GM23338 (cell line): ENCODE measurements around the gene PLEKHG5.

Experiments
- CTCF ChIP-seq, 2 experiments: fragments of 200-600 bp in 1 of 2; sonication (generic) in 1 of 2; conservative IDR thresholded peaks; 2 replicates each; pipeline versions ENCODE4 v1.5.1 to v1.6.1; 2016 to 2017; ENCODE audit warnings: antibody characterized with exemption in 2 of 2, low read depth in 2 of 2, mild to moderate bottlenecking in 2 of 2, moderate library complexity in 1 of 2
- ETS1 ChIP-seq: IDR thresholded peaks from 2 replicates; pipeline ENCODE4 v1.6.1; 2016; ENCODE audit warnings: antibody characterized with exemption
- EZH2 ChIP-seq: fragments of 200-600 bp; sonication (generic); IDR thresholded peaks from one replicate; pipeline ENCODE4 v1.8.0; 2017; ENCODE audit warnings: antibody characterized with exemption, mild to moderate bottlenecking, low read depth; ENCODE audit not compliant: unreplicated experiment
- EZH2phosphoT487 ChIP-seq: fragments of 200-600 bp; sonication (generic); IDR thresholded peaks from one replicate; pipeline ENCODE4 v1.8.1; 2018; ENCODE audit warnings: antibody characterized with exemption; ENCODE audit not compliant: unreplicated experiment
- JUNB ChIP-seq: IDR thresholded peaks from one replicate; pipeline ENCODE4 v1.6.1; 2016; ENCODE audit warnings: antibody characterized with exemption; ENCODE audit not compliant: unreplicated experiment
- POLR2AphosphoS5 ChIP-seq: IDR thresholded peaks from 2 replicates; pipeline ENCODE4 v1.6.1; 2016; ENCODE audit warnings: antibody characterized with exemption, low read depth
- REST ChIP-seq: IDR thresholded peaks from one replicate; pipeline ENCODE4 v1.6.1; 2018; ENCODE audit warnings: antibody characterized with exemption; ENCODE audit not compliant: unreplicated experiment
- STAT1 ChIP-seq: IDR thresholded peaks from one replicate; pipeline ENCODE4 v1.6.1; 2016; ENCODE audit warnings: antibody characterized with exemption; ENCODE audit not compliant: unreplicated experiment
- ZNF114 ChIP-seq: fragments of 250-450 bp; sonication (Bioruptor Pico); IDR thresholded peaks from 2 replicates; pipeline ENCODE4 v1.5.0; 2020; ENCODE audit warnings: mild to moderate bottlenecking, moderate library complexity

GRCh38 chr1:6491966-6492365, 499 bp upstream of the PLEKHG5 start:
- TF ChIP-seq CTCF (conservative IDR thresholded peaks at IDR 0.05; ENCODE audit: low read depth in 2 of 2) (no peak), EZH2 (no peak), EZH2phosphoT487 (no peak), REST (no peak), POLR2AphosphoS5 (no peak), ETS1 (no peak), ZNF114 (CRISPR knock-in tag) (no peak), STAT1 (no peak), JUNB (no peak)
